ENCODE data around the gene NTNG1.

DNA sequence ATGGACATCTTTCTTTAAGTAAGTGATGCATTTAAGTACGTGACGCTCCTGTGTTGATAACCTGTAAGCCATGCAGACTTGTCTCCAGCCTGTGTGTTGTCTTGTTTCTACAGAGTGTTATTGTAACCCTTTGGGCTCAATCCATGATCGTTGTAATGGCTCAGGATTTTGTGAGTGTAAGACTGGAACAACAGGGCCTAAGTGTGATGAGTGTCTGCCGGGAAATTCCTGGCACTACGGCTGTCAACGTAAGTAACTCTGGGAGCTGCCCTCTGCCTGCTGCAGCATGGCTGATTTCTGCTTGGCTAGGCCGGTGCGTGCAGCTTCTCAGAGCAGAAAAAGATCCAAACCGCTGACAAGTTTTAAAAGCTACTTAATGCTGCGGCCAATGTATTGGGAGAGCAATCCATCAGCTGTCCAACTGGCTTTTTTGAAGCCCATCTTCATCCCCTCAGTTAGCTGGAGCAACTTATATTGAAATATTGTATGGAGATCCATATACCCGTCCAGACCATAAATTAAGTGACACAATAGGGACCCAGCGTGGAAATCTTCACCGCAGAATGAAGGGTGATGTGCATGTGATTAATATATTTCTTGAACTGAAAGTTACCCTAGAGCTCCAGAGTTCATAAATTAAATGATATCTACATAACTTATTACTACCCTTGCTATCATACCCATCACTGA lies 295.9 kb downstream of the NTNG1 start:
- TF ChIP-seq, protein P1, sequence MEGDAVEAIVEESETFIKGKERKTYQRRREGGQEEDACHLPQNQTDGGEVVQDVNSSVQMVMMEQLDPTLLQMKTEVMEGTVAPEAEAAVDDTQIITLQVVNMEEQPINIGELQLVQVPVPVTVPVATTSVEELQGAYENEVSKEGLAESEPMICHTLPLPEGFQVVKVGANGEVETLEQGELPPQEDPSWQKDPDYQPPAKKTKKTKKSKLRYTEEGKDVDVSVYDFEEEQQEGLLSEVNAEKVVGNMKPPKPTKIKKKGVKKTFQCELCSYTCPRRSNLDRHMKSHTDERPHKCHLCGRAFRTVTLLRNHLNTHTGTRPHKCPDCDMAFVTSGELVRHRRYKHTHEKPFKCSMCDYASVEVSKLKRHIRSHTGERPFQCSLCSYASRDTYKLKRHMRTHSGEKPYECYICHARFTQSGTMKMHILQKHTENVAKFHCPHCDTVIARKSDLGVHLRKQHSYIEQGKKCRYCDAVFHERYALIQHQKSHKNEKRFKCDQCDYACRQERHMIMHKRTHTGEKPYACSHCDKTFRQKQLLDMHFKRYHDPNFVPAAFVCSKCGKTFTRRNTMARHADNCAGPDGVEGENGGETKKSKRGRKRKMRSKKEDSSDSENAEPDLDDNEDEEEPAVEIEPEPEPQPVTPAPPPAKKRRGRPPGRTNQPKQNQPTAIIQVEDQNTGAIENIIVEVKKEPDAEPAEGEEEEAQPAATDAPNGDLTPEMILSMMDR (IDR thresholded peaks at IDR 0.05; ENCODE audit: borderline replicate concordance, extremely low read depth, low read length, poor library complexity, severe bottlenecking): no peak
- TF ChIP-seq EZH2 (IDR thresholded peaks at IDR 0.05; ENCODE audit: borderline replicate concordance, low read depth, low read length, severe bottlenecking): no peak

All from DND-41 (cell line).